ENCODE results near the gene HES4. TPM values are rescaled to one million over a fixed set of nuclear protein-coding genes. Genes with fewer than 3 reads are reported as not detected.

HES4 gene
- total RNA-seq = 10 to 100 TPM; 50.1 to 98.8 TPM

- H3K4me3 ChIP-seq = peak within 1 kb of the TSS; percentile 98
- no peaks in the 10 kb centered on the region for H3K9me3 ChIP-seq
- H3K27ac ChIP-seq = peak within 1 kb of the TSS; percentile 99
- TF ChIP-seq CTCF (IDR thresholded peaks at IDR 0.05) = no peak
- peak; percentile 74 for ATAC-seq (ENCODE audit: insufficient number of reproducible peaks, low FRiP score, low read depth)
- peak; percentile 81 for DNase-seq (ENCODE audit: low spot score)
- no peaks in the 10 kb centered on the region for H3K36me3 ChIP-seq
- peaks cover 9 to 34% of the 10 kb centered on the region in 2 donors for H3K4me1 ChIP-seq (ENCODE audit: control insufficient read depth in 1 of 2, low read depth in 2 of 2)
- no peaks in the 10 kb centered on the region for H3K27me3 ChIP-seq (replicated peaks; ENCODE audit: insufficient read depth)
Measured at GRCh38 chr1:999725-1000356, at the start of gene HES4. Gene HES4 (minus strand): TSS chr1:1000097. CDS start chr1:999973, 124 bp downstream.

GRCh38 chr1:1048765-1049164, 48.9 kb upstream of the HES4 start:
- no peak for ATAC-seq (ENCODE audit: insufficient number of reproducible peaks, low FRiP score, low read depth)
- H3K4me3 ChIP-seq = no peak overlapping the region
- H3K36me3 ChIP-seq = peaks cover 3% of the 10 kb centered on the region
- no peak overlapping the region for H3K27ac ChIP-seq
- no peaks in the 10 kb centered on the region for H3K9me3 ChIP-seq
- no peak for DNase-seq (ENCODE audit: low spot score)
- no peak for TF ChIP-seq CTCF (IDR thresholded peaks at IDR 0.05)
- no peaks in the 10 kb centered on the region for H3K4me1 ChIP-seq (ENCODE audit: control insufficient read depth in 1 of 2, low read depth in 2 of 2)
- H3K27me3 ChIP-seq (replicated peaks; ENCODE audit: insufficient read depth) = no peaks in the 10 kb centered on the region

- DNase-seq (ENCODE audit: low spot score) (no peak), ATAC-seq (ENCODE audit: insufficient number of reproducible peaks, low FRiP score, low read depth) (no peak)
- Histone ChIP-seq H3K27me3 (replicated peaks; ENCODE audit: insufficient read depth) (no peaks in the 10 kb centered on the region), H3K36me3 (no peaks in the 10 kb centered on the region), H3K4me3 (no peak overlapping the region), H3K27ac (no peak overlapping the region), H3K9me3 (no peaks in the 10 kb centered on the region), H3K4me1 (ENCODE audit: control insufficient read depth in 1 of 2, low read depth in 2 of 2) (no peaks in the 10 kb centered on the region)
- no peak for TF ChIP-seq CTCF (IDR thresholded peaks at IDR 0.05)
Measured at GRCh38 chr1:1047963-1048362, 48.1 kb upstream of the HES4 start.

GRCh38 chr1:1047407-1047806, 47.5 kb upstream of the HES4 start:
- DNase-seq (ENCODE audit: low spot score) = no peak
- H3K27ac ChIP-seq = no peak overlapping the region
- TF ChIP-seq CTCF (IDR thresholded peaks at IDR 0.05) = no peak
- no peaks in the 10 kb centered on the region for H3K36me3 ChIP-seq
- ATAC-seq (ENCODE audit: insufficient number of reproducible peaks, low FRiP score, low read depth) = no peak
- H3K9me3 ChIP-seq = no peaks in the 10 kb centered on the region
- H3K4me3 ChIP-seq = no peak overlapping the region
- H3K4me1 ChIP-seq (ENCODE audit: control insufficient read depth in 1 of 2, low read depth in 2 of 2) = no peaks in the 10 kb centered on the region
- no peaks in the 10 kb centered on the region for H3K27me3 ChIP-seq (replicated peaks; ENCODE audit: insufficient read depth)

- Histone ChIP-seq H3K9me3 (no peaks in the 10 kb centered on the region), H3K27me3 (replicated peaks; ENCODE audit: insufficient read depth) (no peaks in the 10 kb centered on the region), H3K4me1 (ENCODE audit: control insufficient read depth in 1 of 2, low read depth in 2 of 2) (no peaks in the 10 kb centered on the region), H3K4me3 (no peak overlapping the region), H3K27ac (no peak overlapping the region), H3K36me3 (no peaks in the 10 kb centered on the region)
- no peak for TF ChIP-seq CTCF (IDR thresholded peaks at IDR 0.05)
- ATAC-seq (ENCODE audit: insufficient number of reproducible peaks, low FRiP score, low read depth) = no peak
- DNase-seq (ENCODE audit: low spot score) = no peak
Measured at GRCh38 chr1:1046767-1047166, 46.9 kb upstream of the HES4 start.

All from thoracic aorta (tissue), 2 donors.